ENCODE data around the gene ARHGEF37.
"Not testable (repeated sequence)": the region's sequence is repeated elsewhere in the genome, so short reads cannot be mapped to it uniquely, and the experiment has no call there.

The ARHGEF37 gene

GRCh38 chr5:149564542-149565140 lies 16.7 kb upstream of the ARHGEF37 start:
- not testable (repeated sequence) for DNase-seq (ENCODE audit: extremely low read depth in 1 of 2, low read depth in 1 of 2)

- no peak for DNase-seq (ENCODE audit: extremely low read depth in 1 of 2, low read depth in 1 of 2)
Observed at GRCh38 chr5:149567226-149567625, 14.1 kb upstream of the ARHGEF37 start.

- DNase-seq (ENCODE audit: extremely low read depth in 1 of 2, low read depth in 1 of 2) = no peak
Observed at GRCh38 chr5:149572170-149572569, 9.1 kb upstream of the ARHGEF37 start.

DNA sequence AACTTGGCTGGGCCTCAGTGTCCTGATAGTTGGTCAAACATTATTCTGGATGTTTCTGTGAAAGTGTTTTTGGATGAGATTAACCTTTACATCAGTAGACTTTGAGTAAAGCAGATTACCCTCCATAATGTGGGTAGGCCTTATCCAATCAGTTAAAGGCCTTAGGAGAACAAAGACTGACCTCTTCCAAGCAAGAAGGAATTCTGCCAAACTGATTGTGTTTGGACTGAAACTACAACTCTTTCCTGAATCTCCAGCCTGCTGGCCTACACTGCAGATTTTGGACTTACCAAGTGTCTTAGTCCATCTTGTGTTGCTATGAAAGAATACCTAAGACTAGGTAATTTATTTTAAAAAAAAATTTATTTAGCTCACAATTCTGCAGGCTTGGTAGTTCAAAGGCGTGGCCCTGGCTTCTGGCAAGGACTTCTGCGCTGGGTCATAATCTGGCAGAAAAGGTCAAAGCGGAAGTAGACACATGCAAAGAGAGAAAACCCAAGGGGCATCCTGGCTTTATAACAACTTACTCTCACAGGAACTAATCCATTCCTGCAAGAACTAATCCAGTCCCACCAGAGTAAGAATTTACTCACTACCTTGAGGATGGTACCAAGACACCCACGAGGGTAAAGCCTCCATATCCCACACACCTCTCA lies 8.6 kb upstream of the ARHGEF37 start:
- DNase-seq (ENCODE audit: extremely low read depth in 1 of 2, low read depth in 1 of 2) = no peak

- no peak for DNase-seq (ENCODE audit: extremely low read depth in 1 of 2, low read depth in 1 of 2)
Observed at GRCh38 chr5:149575131-149575530, 6.2 kb upstream of the ARHGEF37 start.

GRCh38 chr5:149576021-149576420 lies 5.3 kb upstream of the ARHGEF37 start:
- no peak for DNase-seq (ENCODE audit: extremely low read depth in 1 of 2, low read depth in 1 of 2)

- DNase-seq (ENCODE audit: extremely low read depth in 1 of 2, low read depth in 1 of 2) = no peak
Observed at GRCh38 chr5:149578896-149579295, 2.4 kb upstream of the ARHGEF37 start.

DNA sequence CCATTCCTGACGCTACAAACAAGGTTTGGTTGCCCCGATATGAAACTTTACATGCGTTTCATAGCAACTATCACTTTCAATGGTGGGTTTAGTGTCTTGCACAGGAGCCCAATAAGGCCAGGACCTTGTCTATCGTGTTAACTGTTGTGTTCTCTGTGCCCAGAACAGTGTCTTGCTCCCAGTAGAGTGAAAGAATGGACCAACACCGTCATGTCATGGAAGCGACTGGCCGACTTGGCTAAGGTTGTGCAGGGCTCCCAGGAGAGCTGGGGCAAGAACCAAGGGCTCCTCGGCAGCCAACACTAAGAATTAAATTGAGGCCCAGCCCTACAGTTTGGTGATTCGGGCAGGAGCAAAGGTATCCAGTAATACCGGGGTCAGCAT lies 498 bp upstream of the ARHGEF37 start:
- no peak for DNase-seq (ENCODE audit: extremely low read depth in 1 of 2, low read depth in 1 of 2)

DNA sequence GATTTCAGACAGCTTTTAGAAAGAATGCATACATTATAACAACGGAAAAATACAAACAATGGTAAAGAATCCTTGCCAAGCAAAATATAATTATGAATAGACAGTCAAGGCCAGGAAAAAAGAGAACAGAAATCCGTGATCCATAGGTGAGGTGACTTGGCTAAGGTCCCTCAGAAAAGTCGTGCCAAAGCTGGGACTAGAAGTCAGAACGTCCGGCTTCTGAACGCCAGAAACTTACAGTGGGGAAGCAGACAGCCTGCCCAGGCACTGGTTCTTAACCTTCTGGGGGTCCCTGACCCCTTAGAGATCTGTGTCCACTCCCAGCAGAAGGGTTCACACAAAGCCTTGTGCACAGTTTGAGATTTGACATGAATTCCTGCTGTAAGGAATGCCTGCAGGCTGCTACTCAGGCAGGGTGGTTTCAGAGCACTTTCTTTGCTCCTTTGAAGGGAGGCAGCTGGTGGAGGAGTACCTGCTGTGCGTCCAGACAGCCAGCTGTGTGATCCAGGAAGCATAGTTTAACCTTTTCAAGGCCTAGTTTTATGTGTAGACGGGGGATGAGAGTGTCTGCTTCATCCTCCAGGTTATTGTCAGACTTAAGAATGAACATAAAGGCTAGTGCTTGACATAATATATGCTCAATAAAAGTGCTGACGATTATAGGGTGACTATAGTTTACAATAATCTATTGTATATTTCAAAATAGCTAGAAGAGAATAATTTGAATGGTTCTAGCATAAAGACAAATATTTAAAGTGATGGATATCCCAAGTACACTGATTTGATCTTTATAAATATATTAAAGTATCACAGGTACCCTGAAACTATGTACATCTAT lies 852 bp downstream of the ARHGEF37 start:
- no peak for DNase-seq (ENCODE audit: extremely low read depth in 1 of 2, low read depth in 1 of 2)

DNA sequence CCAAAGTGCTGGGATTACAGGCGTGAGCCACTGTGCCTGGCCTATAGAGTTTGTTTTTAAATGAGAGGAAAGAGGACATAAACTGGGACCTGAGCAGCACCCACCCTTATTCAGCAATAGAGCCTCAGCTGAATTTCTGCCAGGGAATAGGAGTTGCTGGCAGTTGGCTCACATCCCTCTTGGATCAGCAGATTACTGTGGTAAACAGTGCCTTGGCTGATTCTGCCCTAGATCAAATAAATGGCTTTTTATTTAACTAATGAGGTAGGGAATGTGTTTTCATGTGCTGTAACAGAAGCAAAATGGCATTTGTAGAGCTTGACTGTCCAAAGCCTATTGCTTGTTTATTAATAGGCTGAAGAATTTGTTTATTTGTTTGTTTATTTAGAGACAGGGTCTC lies 2.1 kb downstream of the ARHGEF37 start:
- DNase-seq (ENCODE audit: extremely low read depth in 1 of 2, low read depth in 1 of 2) = no peak

DNA sequence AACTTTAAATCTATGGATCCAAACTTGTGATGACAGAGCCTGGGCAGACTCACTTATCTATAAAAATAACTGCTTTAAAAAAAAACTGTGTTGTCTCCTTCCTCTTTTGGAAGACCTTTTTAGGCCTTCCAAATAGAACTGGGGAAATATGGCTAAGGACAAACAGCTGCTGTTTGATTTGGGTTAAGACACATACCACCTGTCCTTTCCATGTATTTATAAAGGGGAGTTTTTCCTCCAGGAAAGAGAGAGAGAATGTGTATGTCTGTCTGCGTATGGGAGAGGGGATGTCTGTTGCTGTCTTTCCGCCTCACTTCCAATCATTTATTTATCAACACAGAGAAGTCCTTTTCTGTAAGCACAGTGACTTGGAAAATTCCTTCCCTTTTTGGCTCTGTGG lies 2.8 kb downstream of the ARHGEF37 start:
- no peak for DNase-seq (ENCODE audit: extremely low read depth in 1 of 2, low read depth in 1 of 2)

DNA sequence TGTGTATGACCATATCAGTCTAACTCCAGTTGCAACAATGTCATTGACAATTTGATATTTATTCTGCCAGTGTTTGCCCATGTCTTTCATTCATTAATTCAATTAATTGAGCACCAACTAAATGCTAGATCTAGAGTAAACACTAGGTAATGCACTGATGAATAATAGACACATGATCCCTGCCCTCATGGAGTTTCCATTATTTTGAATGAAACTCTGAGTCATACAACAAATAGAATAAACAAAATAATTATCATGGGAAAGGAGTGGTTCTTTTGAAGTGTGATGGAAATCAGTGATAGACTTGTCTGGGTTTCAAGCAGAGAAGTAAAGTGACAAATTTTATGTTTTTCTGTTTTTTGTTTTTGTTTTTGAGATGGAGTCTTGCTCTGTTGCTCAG lies 4.6 kb downstream of the ARHGEF37 start:
- DNase-seq (ENCODE audit: extremely low read depth in 1 of 2, low read depth in 1 of 2) = no peak

DNA sequence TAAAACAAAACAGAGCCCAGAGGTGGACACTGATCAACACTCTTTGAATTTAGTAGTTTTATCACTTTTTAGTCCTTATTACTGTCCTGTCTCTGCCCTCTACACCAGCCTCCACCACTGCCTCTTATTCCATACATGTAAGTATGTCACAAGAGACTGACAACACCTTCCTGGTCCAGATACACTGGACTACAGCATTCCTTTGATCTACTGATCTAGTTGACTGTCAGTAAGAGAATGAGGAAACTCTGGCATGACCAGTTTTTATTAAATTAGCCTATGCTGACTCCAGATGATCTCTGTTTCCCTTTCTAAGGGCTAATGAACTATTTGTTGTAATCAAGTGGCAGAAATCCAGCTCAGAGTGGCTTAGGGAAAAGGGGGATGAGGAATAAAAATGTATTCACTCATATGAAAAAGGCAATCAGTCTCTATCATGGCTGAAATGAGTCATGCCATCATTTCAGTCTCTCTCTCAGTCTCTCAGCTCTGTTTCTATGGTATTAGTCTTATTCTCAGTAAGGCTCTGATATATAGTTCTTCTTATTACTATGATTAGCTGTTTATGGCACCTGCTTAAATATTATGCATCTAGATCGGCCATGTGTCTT lies 5.5 kb downstream of the ARHGEF37 start:
- DNase-seq (ENCODE audit: extremely low read depth in 1 of 2, low read depth in 1 of 2) = no peak

DNA sequence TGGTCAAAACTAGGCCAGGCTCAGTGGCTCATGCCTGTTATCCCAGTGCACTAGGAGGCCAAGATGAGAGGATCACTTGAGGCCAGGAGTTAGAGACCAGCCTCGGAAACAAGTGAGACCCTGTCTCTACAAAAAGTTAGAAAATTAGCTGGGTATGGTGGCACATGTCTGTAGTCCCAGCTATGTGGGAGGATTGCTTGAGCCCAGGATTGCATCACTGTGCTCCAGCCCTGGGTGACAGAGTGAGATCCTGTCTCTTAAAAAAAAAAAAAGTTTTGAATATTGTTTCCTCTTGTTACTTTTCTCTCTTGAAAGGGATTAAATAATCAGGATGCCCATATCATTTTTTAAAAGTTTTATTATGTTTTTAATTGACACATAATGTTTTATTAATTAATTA lies 7.6 kb downstream of the ARHGEF37 start:
- no peak for DNase-seq (ENCODE audit: extremely low read depth in 1 of 2, low read depth in 1 of 2)

GRCh38 chr5:149593370-149593769 lies 12.1 kb downstream of the ARHGEF37 start:
- DNase-seq (ENCODE audit: extremely low read depth in 1 of 2, low read depth in 1 of 2) = no peak

- DNase-seq (ENCODE audit: extremely low read depth in 1 of 2, low read depth in 1 of 2) = no peak
Observed at GRCh38 chr5:149594206-149594895, 13.1 kb downstream of the ARHGEF37 start.

- DNase-seq (ENCODE audit: extremely low read depth in 1 of 2, low read depth in 1 of 2) = not testable (repeated sequence)
Observed at GRCh38 chr5:149595105-149595504, 13.8 kb downstream of the ARHGEF37 start.

- no peak for DNase-seq (ENCODE audit: extremely low read depth in 1 of 2, low read depth in 1 of 2)
Observed at GRCh38 chr5:149596712-149597111, 15.4 kb downstream of the ARHGEF37 start.

GRCh38 chr5:149597618-149598017 lies 16.3 kb downstream of the ARHGEF37 start:
- no peak for DNase-seq (ENCODE audit: extremely low read depth in 1 of 2, low read depth in 1 of 2)

GRCh38 chr5:149598234-149598633 lies 16.9 kb downstream of the ARHGEF37 start:
- DNase-seq (ENCODE audit: extremely low read depth in 1 of 2, low read depth in 1 of 2) = not testable (repeated sequence)

DNA sequence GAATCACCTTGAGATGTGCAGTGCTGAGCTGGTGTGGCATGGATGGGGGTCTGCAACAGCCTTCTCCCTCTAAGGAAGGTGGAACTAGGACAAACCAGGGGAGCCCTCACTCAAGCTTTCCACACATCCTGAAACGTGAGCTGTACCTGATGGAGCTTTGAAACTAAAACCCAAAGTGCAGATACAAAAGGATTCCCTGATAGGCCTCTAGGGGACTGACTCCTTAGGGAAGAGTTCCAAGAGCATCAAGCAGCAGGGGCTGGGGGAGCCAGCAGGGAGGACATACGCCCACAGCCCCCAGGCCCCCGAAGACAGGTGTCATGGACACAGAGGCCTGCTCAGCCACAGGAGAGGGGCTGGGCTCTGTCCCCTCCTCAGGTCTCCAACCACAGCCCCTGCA lies 17.7 kb downstream of the ARHGEF37 start:
- DNase-seq (ENCODE audit: extremely low read depth in 1 of 2, low read depth in 1 of 2) = no peak

Measured in stimulated activated CD8-positive, alpha-beta memory T cell treated with anti-CD3 and anti-CD28 coated beads, Interleukin-7, amount 100 ng/mL, for 48 hours (primary cell).